ENCODE results near the gene EDN2. TPM values are rescaled to one million over a fixed set of nuclear protein-coding genes. Genes with fewer than 3 reads are reported as not detected.

Gene EDN2
- total RNA-seq, 1 experiment from 2014 or later, result 0.24 TPM

GRCh38 chr1:41503538-41504113 is 19.1 kb upstream of the EDN2 start:
- no peak overlapping the region for H3K56ac ChIP-seq (ENCODE audit: insufficient read length, low read depth, low read length)
- H3K27ac ChIP-seq (ENCODE audit: insufficient read length, low read depth, low read length), result no peak overlapping the region
- no peak overlapping the region for H3T11ph ChIP-seq (ENCODE audit: low read length)
- no peaks in the 10 kb centered on the region for H3K79me1 ChIP-seq (ENCODE audit: insufficient read depth, low read depth, low read length, poor library complexity, severe bottlenecking)
- H3K9me3 ChIP-seq (ENCODE audit: control insufficient read depth, low read depth, low read length), result no peaks in the 10 kb centered on the region
- Mint-ChIP-seq H3K27ac (no peak overlapping the region), H3K9me3 (no peaks in the 10 kb centered on the region), H3K36me3 (ENCODE audit: insufficient read depth in 1 of 3, low read depth in 3 of 3) (no peaks in the 10 kb centered on the region), H3K27me3 (ENCODE audit: low read depth) (peaks cover 4% of the 10 kb centered on the region), H3K4me3 (no peak overlapping the region), H3K4me1 (peaks cover 14 to 18% of the 10 kb centered on the region in 2 experiments)
- H4K5ac ChIP-seq (ENCODE audit: insufficient read length, low read depth, low read length), result no peak overlapping the region
- H3K27me3 ChIP-seq (ENCODE audit: insufficient read depth, low read length), result no peaks in the 10 kb centered on the region
- no peak overlapping the region for H2BK120ac ChIP-seq (ENCODE audit: low read depth, low read length, poor library complexity, severe bottlenecking)
- no peak overlapping the region for H3K18ac ChIP-seq (ENCODE audit: insufficient read length, low read depth, low read length)
- no peak overlapping the region for H4K91ac ChIP-seq (ENCODE audit: insufficient read length, low read depth, low read length)
- no peak overlapping the region for H3K4ac ChIP-seq (ENCODE audit: low read depth, low read length)
- H4K8ac ChIP-seq (replicated peaks; ENCODE audit: insufficient read length, low read depth, low read length), result no peak overlapping the region
- H3K14ac ChIP-seq (ENCODE audit: insufficient read depth, low read length), result 0 out of 2 replicates have a peak overlapping the region, but pooled peaks have one; percentile 4
- no CpG with 5 or more reads among the region's 11 CpGs for whole genome bisulfite sequencing (ENCODE audit: extremely low coverage, insufficient read length, low lambda C conversion rate)
- peak; percentile 39; the same call in 2 of the 3 replicates for TF ChIP-seq CTCF (conservative IDR thresholded peaks at IDR 0.05)
- H4K20me1 ChIP-seq (ENCODE audit: control insufficient read depth, insufficient read depth, insufficient read length), result no peaks in the 10 kb centered on the region
- H3K23ac ChIP-seq (ENCODE audit: insufficient read length, low read depth, low read length), result no peak overlapping the region
- H3K4me1 ChIP-seq (ENCODE audit: insufficient read depth, low read length), result peaks cover 4% of the 10 kb centered on the region; the same call in 1 of the 2 replicates
- no peak overlapping the region for H2BK12ac ChIP-seq (ENCODE audit: insufficient read length, low read depth, low read length)
- H3K9ac ChIP-seq (ENCODE audit: extremely low read depth, insufficient read length, low read length), result no peak overlapping the region
- H3K4me2 ChIP-seq (ENCODE audit: insufficient read depth, insufficient read length, low read length), result no peak overlapping the region
- H2BK20ac ChIP-seq (ENCODE audit: low read depth, low read length, poor library complexity, severe bottlenecking), result no peak overlapping the region
- no peak overlapping the region for H2BK5ac ChIP-seq (ENCODE audit: insufficient read length, low read length)
- no peaks in the 10 kb centered on the region for H3K79me2 ChIP-seq (ENCODE audit: insufficient read depth, low read length)
- H2BK15ac ChIP-seq (ENCODE audit: low read depth, low read length), result no peak overlapping the region
- no peak overlapping the region for H2AFZ ChIP-seq (ENCODE audit: low read length)
- DNase-seq, result no peak
- H2AK5ac ChIP-seq (ENCODE audit: insufficient read length, low read length), result no peak overlapping the region
- no peaks in the 10 kb centered on the region for H3K23me2 ChIP-seq (ENCODE audit: insufficient read length, low read depth, low read length, poor library complexity, severe bottlenecking)

Data from H9 (cell line).